ENCODE measurements around the gene GPHN.

Gene GPHN

GRCh38 chr14:66624336-66624937, 116.5 kb downstream of the GPHN start:
- peak; percentile 37 for DNase-seq (ENCODE audit: low spot score)
- TF ChIP-seq CTCF (IDR thresholded peaks at IDR 0.05; ENCODE audit: extremely low read depth, missing control alignments), result peak; percentile 58

- no peak for TF ChIP-seq CTCF (IDR thresholded peaks at IDR 0.05; ENCODE audit: extremely low read depth, missing control alignments)
- DNase-seq (ENCODE audit: low spot score), result no peak
Measured at GRCh38 chr14:66628636-66629035, 120.7 kb downstream of the GPHN start.

GRCh38 chr14:66629499-66629898, 121.6 kb downstream of the GPHN start:
- DNase-seq (ENCODE audit: low spot score), result no peak
- TF ChIP-seq CTCF (IDR thresholded peaks at IDR 0.05; ENCODE audit: extremely low read depth, missing control alignments), result no peak

GRCh38 chr14:66634876-66635275, 126.9 kb downstream of the GPHN start:
- no peak for DNase-seq (ENCODE audit: low spot score)
- no peak for TF ChIP-seq CTCF (IDR thresholded peaks at IDR 0.05; ENCODE audit: extremely low read depth, missing control alignments)

GRCh38 chr14:66635435-66635834, 127.5 kb downstream of the GPHN start:
- no peak for TF ChIP-seq CTCF (IDR thresholded peaks at IDR 0.05; ENCODE audit: extremely low read depth, missing control alignments)
- no peak for DNase-seq (ENCODE audit: low spot score)

GRCh38 chr14:66636240-66636639, 128.3 kb downstream of the GPHN start:
- TF ChIP-seq CTCF (IDR thresholded peaks at IDR 0.05; ENCODE audit: extremely low read depth, missing control alignments), result no peak
- DNase-seq (ENCODE audit: low spot score), result no peak

GRCh38 chr14:66638689-66639088, 130.7 kb downstream of the GPHN start:
- no peak for DNase-seq (ENCODE audit: low spot score)
- no peak for TF ChIP-seq CTCF (IDR thresholded peaks at IDR 0.05; ENCODE audit: extremely low read depth, missing control alignments)
